Fibroblast of pulmonary artery (primary cell): ENCODE data around the gene SMPD2.

Source experiments
- DNase-seq: peaks from one replicate; pipeline ENCODE4 v3.0.0-alpha.2; 2010; ENCODE audit warnings: low read depth
- H3K4me3 ChIP-seq: replicated peaks from 2 replicates; pipeline ENCODE4 v1.5.1; 2011; ENCODE audit warnings: low read depth, mild to moderate bottlenecking, control low read depth, low read length, moderate library complexity
- TF ChIP-seq, protein P1 (sequence below): IDR thresholded peaks from 2 replicates; pipeline ENCODE4 v1.5.1; 2011; ENCODE audit warnings: mild to moderate bottlenecking, control low read depth, low read length, inconsistent platforms; ENCODE audit errors: missing control alignments

The SMPD2 gene

DNA sequence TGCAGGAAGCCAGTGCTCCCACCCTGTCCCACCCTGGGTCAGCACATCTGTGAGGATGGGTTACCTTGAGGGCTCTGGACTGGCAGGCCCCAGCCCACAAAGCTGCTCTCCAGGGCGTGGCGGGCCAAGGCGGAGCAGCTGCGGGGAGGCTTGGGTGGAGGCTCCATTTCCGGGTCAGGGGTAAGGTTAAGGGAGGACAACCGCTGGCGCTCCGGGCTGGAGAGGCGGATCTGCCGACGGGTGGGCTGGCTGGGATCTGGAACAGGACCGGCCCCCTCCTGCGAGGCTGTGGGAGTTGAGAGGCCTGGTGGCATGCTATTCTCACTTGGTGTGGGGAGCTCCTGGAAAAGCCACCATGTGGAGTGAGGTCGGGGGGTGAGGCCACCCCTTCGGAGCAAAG is 5.5 kb downstream of the SMPD2 start:
- H3K4me3 ChIP-seq, result no peak overlapping the region
- DNase-seq, result no peak

DNA sequence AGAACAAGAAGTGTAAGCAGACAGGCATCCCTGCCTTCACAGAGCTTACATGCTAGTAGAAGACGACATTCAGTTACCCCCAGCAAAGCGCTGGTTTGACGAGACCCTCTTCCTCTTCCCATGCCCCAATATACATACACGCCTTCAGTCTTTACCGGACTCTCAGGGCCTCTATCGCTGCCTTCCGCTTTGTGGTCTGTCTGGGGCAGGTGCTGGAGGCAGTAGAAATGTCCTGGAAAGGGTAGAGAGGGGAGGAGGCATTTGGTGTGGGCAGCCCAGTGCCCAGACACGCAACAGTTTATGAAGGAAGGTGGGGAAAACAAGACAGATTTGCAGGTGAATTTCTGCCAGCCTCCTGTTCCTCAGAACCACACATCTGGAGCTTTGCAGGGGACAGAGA is 6.0 kb downstream of the SMPD2 start:
- no peak for DNase-seq
- H3K4me3 ChIP-seq, result no peak overlapping the region
- TF ChIP-seq, protein P1, sequence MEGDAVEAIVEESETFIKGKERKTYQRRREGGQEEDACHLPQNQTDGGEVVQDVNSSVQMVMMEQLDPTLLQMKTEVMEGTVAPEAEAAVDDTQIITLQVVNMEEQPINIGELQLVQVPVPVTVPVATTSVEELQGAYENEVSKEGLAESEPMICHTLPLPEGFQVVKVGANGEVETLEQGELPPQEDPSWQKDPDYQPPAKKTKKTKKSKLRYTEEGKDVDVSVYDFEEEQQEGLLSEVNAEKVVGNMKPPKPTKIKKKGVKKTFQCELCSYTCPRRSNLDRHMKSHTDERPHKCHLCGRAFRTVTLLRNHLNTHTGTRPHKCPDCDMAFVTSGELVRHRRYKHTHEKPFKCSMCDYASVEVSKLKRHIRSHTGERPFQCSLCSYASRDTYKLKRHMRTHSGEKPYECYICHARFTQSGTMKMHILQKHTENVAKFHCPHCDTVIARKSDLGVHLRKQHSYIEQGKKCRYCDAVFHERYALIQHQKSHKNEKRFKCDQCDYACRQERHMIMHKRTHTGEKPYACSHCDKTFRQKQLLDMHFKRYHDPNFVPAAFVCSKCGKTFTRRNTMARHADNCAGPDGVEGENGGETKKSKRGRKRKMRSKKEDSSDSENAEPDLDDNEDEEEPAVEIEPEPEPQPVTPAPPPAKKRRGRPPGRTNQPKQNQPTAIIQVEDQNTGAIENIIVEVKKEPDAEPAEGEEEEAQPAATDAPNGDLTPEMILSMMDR, result no peak

More for the DNA sequence above, 5.5 kb downstream of the SMPD2 start:
- TF ChIP-seq, protein P1, result no peak

DNA sequence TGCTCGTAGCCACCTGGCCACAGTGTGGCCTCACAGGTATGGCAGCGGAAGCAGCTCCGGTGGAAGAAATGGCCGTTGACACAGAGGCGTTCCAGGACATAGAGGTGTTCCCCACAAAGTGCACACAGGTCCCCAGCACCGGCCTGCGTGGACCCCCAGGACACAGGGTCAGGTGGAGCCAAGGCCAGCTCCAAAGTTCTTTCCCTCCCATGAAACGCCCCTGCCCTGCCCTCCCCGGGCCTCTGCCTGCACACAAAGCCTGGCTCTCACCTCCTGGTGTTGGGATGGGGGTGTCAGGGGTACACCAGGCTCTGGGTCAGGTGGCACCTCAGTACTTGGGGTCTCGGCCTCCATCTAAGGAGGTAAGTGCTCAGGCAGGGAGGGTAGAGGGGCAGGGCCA is 6.6 kb downstream of the SMPD2 start:
- TF ChIP-seq, protein P1, result no peak
- no peak overlapping the region for H3K4me3 ChIP-seq
- no peak for DNase-seq

DNA sequence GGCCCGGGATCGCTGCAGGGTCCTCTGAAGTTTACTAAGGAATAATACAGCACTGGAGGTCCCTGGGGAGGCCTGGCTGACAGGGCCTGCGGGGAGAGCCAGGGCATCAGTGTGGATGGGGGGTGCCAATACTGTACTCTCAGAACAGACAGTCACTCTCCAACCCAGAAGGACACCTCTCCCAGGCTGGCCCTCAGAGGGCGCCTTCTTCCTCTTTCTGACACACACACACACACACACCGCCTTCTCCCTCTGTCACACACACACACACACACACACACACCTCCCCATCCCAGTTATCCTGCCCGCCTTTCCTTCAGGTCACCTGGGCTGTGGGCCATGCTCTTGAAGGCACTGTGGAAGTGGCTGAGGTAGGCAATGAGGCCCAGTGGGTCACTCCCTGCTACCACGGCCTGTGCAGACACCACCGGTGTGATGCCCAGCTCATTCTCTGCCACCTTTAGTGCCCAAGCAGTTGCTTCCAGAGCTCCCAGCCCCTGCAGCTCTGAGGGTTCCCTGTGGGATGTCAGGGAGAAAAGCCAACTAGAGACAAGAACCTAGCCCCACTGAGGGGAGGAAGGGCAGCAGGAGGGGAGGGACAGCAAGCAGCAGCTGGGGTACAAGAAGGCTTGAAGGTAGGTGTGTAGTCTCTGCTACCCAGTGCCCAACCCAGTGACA is 7.5 kb downstream of the SMPD2 start:
- TF ChIP-seq, protein P1, result no peak
- DNase-seq, result peak; percentile 20
- H3K4me3 ChIP-seq, result no peak overlapping the region

DNA sequence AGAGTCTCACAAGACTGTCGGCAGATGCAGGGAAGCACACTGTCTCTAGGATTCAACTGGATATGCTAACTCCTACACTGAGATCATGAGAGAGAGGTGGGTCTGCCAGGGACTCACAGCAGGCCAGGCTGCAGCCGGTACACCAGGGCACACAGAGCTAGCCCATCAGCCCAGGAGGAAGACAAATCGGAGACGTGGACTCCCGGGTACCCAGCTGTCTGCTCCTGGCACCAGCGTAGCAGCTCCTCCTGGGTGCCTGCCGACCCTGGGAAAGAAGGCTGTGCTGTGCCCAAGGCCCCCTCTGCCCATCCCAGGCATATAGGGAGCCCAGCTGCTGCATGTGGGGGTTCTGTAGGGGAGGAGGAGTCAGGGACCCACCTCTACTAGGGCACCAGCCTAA is 8.1 kb downstream of the SMPD2 start:
- no peak overlapping the region for H3K4me3 ChIP-seq
- no peak for DNase-seq
- TF ChIP-seq, protein P1, result no peak

DNA sequence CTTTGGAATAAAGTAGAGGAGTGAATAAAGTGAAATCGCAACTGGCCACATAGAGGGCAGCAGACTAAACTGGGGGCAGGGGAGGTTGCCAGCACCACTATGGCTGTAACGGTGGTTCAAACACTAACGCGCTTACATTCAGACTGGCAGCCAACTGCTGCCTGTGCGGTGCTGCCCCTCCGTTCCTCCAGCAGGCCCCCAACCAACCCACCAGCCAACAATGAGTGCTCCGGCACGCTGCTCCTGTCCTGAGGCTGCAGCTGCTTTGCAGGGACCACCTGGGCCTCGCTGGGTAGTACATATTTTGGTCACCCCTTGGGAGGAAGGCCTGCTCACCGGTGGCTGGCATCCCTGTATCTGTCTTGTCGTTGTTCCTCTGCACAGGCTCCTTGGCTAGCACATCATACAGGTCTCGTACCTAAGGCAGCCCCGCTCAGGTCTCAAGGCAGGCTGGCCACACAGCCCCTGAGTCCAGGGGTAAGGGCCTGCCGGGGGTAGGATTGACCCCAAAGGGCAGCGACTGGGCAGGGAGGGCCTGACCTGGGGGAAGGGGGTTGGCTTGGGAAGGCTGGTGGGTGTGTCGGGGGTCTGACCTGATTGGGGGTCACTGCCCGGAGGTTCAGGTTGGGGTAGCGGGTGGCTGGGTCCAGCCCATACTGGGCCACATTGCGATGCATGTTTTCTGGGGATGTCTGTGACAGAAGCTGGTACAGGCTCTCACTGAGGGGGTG is 8.7 kb downstream of the SMPD2 start:
- no peak for DNase-seq
- TF ChIP-seq, protein P1, result no peak
- H3K4me3 ChIP-seq, result no peak overlapping the region
